HG03469 (cell line): ENCODE data around the gene RIPOR2.

Source experiments
- ATAC-seq: cut with Tn5 transposase; IDR thresholded peaks from one replicate; pipeline ENCODE4 v1.9.1; 2021; ENCODE audit warnings: mild to moderate bottlenecking, moderate library complexity, moderate number of reproducible peaks; ENCODE audit not compliant: unreplicated experiment

The RIPOR2 gene

GRCh38 chr6:24854077-24854666 is 81.6 kb downstream of the RIPOR2 start:
- no peak for ATAC-seq

GRCh38 chr6:24851086-24851485 is 84.7 kb downstream of the RIPOR2 start:
- no peak for ATAC-seq

- ATAC-seq = no peak
Measured at GRCh38 chr6:24849713-24850112, 86.0 kb downstream of the RIPOR2 start.

- ATAC-seq = no peak
Measured at GRCh38 chr6:24848461-24848860, 87.3 kb downstream of the RIPOR2 start.

- ATAC-seq = no peak
Measured at GRCh38 chr6:24847402-24847801, 88.4 kb downstream of the RIPOR2 start.

- ATAC-seq = no peak
Measured at GRCh38 chr6:24845578-24845977, 90.2 kb downstream of the RIPOR2 start.

GRCh38 chr6:24844903-24845302 is 90.9 kb downstream of the RIPOR2 start:
- no peak for ATAC-seq

- no peak for ATAC-seq
Measured at GRCh38 chr6:24844061-24844460, 91.7 kb downstream of the RIPOR2 start.

GRCh38 chr6:24840187-24840586 is 95.6 kb downstream of the RIPOR2 start:
- no peak for ATAC-seq

- no peak for ATAC-seq
Measured at GRCh38 chr6:24838994-24839393, 96.8 kb downstream of the RIPOR2 start.

GRCh38 chr6:24838081-24838480 is 97.7 kb downstream of the RIPOR2 start:
- ATAC-seq = no peak

- ATAC-seq = no peak
Measured at GRCh38 chr6:24836109-24836508, 99.7 kb downstream of the RIPOR2 start.

GRCh38 chr6:24833711-24834386 is 101.9 kb downstream of the RIPOR2 start:
- no peak for ATAC-seq

- ATAC-seq = no peak
Measured at GRCh38 chr6:24832794-24833193, 103.0 kb downstream of the RIPOR2 start.

- no peak for ATAC-seq
Measured at GRCh38 chr6:24831771-24832716, 103.7 kb downstream of the RIPOR2 start.

- ATAC-seq = no peak
Measured at GRCh38 chr6:24829657-24830056, 106.1 kb downstream of the RIPOR2 start.

- no peak for ATAC-seq
Measured at GRCh38 chr6:24827970-24828369, 107.8 kb downstream of the RIPOR2 start.

GRCh38 chr6:24827162-24827561 is 108.6 kb downstream of the RIPOR2 start:
- no peak for ATAC-seq

GRCh38 chr6:24825130-24825630 is 110.6 kb downstream of the RIPOR2 start:
- ATAC-seq = no peak

GRCh38 chr6:24824142-24824938 is 111.4 kb downstream of the RIPOR2 start:
- ATAC-seq = no peak

GRCh38 chr6:24823185-24823584 is 112.6 kb downstream of the RIPOR2 start:
- ATAC-seq = no peak
